Fibroblast of peridontal ligament (primary cell): Measurements from ENCODE around the gene GNPTG.

Experiments
- DNase-seq: peaks from one replicate; pipeline ENCODE4 v3.0.0-alpha.2; 2010; ENCODE audit errors: extremely low read depth

Gene GNPTG

DNA sequence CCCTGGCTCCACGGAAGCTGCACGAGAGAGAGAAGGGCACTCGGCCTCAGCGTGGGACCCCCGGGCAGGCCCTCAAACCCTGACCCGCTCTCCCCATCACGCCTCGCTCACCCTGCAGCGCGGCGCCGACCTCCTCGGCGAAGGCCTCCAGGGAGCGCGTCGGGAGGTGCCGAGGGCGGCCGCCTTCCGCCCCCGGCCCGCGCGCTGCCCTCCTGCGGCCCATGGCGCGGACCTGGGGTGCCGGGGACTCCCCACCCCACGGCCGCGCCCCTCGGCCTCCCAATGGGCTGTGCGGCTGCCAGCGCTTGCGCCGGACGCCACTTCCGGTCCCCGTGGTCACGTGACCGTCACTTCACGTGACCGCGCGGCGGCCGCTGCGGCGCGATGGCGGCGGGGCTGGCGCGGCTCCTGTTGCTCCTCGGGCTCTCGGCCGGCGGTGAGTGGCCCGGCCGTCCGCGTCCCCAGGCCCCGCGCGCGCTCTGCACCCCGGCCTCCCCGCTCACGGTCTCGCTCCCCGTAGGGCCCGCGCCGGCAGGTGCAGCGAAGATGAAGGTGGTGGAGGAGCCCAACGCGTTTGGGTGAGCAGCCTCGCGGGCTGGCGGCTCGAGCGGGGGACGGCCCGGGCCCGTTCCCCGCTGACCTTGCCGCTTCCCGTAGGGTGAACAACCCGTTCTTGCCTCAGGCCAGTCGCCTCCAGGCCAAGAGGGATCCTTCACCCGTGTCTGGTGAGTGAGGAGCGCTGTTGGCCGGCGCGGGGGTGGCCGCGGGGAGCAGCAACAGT is at the start of gene GNPTG, which contains the start of gene TSR3:
Gene GNPTG (plus strand): TSS at position 350 of the 781 bp plus-strand sequence. CDS start 35 bp downstream, at position 385.
Gene TSR3 (minus strand): TSS at position 297 of the 781 bp plus-strand sequence. CDS start 74 bp downstream, at position 223.
- DNase-seq: peak; percentile 80

DNA sequence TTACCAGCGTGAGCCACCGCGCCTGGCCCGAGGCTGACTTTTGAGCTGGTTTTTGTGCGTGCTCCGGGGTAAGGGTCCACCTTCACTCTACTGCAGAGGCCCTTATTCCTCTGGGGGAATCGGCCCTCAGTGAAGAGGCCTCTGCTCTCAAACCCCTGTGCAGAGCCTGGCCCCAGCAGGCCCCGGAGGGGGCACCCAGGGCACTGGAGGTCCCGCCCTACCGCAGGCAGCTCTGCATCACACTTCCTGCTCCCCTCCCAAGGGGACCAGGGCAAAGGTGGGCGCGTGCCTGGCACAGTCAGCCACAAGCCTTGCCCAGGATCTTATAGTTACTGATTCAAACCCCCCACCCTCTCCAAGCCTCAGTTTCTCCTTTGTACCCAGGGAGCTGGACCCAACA is 45.9 kb upstream of the GNPTG start:
- no peak for DNase-seq

DNA sequence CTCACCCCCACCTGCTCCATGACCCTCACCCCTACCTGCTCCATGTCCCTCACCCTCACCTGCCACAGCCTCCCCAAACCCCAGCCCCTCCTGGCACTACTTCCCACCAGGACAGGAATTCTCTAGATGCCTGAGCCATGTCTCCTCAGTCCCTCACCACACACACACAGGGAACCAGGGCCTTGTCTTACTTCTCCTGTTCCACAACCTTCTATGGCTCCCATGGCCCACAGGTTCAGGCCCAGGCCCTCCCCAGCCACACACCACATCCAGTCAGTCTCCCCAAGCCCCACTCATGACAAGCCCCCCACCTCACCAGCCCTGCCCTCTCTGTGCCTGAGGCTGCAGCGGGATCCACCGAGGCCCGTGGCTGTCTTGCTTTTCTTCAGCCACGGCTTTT is 45.4 kb upstream of the GNPTG start:
- no peak for DNase-seq

DNA sequence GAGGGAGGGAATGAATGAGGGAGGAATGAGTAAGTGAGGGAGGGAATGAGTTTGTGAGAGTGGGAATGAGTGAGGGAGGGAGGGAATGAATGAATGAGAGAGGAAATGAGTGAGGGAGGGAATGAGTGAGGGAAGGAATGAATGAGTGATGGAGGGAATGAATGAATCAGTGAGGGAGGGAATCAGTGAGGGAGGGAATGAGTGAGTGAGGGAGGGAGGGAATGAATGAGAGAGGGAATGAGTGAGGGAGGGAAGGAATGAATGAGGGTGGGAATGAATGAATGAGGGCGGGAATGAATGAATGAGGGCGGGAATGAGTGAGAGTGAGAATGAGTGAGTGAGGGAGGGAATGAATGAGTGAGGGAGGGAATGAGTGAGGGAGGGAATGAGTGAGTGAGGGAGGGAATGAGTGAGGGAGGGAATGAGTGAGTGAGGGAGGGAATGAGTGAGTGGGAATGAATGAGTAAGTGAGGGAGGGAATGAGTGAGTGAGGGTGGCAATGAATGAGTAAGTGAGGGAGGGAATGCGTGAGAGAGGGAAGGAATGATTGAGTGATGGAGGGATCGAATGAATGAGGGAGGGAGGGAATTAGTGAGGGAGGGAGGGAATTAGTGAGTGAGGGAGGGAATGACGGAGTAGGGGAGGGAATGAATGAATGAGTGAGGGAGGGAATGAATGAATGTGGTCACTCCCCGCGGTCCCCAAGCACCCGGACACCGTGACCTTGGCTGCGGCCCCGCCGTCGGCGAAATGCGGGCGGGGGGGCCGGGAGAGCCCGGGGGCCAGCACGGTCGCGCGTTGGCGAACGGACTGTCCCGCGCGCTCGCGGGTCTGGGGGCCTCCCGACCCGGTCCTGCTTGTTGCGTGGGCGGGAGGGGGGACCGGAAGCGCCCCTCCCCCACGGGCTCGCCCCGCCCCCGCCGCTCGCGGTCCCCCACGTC is 43.4 kb upstream of the GNPTG start:
- DNase-seq: peak; percentile 4

DNA sequence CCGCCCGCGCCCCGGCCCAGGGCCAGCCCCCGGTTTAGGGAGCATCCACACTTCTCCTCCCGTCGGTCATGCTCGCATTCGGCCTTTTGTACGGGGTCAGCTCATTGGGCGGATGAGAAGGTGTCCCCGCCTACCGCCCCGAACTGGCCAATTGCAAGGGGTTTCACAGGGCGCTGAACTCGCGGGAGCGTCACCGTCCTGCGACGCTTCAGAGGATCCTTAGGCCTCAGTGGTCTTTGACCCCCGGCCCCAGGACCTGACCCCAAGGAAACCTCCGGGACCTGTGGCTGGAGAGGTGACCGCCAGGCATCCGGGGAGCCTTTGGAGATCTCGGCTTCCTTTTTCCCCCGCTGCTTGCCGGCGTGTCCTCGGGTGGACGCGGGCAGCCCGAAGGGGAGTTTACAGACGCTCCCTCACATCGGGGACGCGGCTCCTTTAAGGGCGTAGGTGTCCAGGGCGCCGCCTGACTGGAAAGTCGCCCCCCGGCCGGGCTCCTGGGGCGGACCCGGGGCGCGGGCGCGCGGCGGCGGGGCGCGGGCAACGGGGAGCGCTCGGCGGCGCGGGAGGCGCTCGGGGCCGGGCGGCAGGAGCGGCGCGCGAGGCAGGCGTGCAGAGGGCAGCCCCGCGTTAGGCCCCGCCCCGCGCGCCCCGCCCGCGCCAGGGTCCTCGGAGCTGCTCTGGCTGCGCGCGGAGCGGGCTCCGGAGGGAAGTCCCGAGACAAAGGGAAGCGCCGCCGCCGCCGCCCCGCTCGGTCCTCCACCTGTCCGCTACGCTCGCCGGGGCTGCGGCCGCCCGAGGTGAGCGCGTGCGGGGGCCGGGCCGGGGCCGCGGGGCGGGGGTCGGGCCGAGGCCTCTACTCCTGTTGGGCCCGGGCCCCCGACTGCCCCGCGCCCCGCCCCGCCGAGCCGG is 42.5 kb upstream of the GNPTG start, which contains the start of gene UBE2I:
Gene UBE2I (plus strand): TSS at position 660 of the 909 bp plus-strand sequence. CDS start 4,395 bp downstream, outside the sequence.
- peak; percentile 98 for DNase-seq

DNA sequence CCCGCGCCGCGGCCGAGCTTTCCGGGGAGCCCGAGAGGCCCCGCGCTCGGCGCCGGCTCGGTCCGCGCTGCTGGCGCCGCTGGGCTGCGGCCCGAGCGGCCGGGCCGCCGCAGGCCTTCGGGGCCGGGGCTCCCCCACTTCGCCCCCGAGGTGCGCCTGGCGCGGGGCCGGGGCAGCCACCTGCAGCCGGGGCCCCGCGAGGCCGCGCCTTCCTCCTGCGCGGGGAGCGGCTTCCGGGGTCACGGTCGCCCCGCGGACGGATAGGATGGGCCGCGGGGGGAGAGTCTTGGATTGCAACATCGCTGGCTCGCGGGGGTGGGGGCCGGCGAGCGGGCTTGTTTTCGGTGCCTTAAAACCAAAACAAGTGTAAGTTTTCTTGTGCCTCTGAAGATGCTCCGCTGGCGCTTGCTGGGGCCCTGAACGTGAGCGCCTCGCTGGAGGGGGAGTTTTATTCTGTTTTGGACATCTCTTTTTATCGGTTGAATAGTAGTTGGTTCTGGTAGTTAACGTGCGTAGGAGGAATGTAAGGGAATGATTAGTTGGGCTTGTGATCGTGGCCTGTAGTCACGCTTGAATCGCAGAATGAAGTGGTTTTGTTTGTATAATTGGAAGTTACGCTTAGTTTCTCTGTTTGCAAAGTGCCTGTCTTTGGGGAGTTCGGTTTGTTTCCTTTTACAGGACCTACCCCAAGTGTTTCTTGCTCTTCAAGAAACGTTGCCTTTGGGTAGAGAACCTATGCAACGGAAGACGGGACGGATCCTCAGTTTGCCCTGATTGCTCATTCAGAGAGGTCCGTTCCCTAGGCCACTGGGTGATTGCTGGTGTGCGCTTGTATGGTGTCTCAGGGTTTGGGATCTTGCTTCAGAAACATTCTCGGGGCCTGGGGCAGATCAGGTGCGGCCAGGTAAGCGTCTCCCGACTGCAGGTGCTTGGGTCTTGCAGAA is 41.6 kb upstream of the GNPTG start:
- peak; percentile 64 for DNase-seq

DNA sequence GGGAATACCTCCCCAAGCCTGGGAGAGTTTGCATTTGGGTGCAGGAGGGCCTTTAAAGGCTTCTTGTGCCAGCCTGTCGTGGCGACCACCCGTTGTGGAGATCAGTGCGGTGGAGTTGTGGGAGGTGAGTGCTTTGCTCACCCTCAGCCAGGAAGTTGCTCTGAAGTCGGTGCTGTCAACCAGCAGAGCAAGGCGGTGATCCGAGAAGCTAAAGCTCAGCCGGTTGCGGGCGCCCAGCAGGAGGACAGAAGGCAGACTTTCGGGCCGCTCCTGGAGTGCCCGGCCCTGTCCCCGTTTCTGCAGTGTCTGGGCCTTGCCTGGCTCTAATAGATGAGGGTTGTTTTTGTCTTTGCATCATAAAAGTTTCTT is 40.9 kb upstream of the GNPTG start:
- no peak for DNase-seq

DNA sequence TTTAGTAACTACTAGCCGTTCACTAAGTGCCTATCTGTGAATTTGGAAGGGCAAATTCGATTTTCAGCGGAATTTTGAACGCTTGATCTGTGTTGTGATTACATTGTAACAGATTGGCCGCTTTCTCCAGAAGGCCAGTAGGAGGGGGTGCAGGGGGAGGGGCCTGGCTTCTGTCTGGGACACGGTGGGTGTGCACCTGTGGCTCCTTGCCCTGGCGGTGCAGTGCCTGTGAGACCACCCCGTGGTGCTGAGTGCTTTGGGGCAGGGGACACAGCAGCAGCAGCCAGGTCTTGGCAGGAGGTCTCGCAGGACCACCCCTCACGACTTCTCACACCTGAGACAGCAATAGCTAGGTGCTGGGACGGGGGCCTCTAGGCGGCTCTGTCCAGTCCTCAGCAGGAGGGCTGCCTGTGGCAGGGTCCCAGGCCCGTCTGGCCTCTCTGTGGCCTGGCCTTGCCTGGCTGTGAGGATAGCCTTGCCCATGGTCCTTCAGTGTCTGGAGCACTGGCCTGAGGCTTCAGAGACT is 40.5 kb upstream of the GNPTG start:
- DNase-seq: peak; percentile 4

DNA sequence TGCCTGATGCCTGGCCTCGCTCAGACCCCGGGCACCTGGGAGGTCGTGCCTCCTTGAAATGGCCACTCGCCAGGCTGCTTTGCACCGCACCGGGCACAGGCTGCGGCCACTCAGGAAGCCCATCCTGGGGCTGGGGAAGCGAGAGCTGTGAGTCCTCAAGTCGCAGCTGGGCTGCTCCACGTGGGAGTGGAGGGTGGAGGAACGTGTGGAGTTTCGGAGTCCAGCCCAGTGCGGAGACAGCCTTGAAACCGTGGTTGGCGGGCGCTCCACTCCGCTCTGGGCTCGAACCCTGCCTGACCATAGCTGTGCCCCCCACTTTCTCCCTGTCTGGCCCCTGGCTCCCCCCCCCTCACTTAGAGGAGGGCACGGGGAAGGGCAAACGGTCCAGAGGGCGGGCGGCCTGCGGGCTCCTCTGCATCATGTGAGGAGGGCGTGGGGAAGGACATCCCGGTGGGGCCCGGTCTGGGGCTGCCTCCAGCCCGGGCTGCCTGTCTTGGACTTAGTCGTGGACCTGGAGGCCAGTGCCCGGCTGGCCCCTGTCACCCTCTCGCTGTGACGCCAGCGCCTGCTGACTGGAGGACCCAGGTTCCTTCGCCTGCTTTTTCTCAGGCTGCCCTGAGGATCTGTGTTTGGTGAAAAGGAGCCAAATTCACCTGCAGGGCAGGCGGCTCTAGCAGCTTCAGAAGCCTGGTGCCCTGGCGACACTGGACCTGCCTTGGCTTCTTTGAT is 39.8 kb upstream of the GNPTG start:
- peak; percentile 20 for DNase-seq

DNA sequence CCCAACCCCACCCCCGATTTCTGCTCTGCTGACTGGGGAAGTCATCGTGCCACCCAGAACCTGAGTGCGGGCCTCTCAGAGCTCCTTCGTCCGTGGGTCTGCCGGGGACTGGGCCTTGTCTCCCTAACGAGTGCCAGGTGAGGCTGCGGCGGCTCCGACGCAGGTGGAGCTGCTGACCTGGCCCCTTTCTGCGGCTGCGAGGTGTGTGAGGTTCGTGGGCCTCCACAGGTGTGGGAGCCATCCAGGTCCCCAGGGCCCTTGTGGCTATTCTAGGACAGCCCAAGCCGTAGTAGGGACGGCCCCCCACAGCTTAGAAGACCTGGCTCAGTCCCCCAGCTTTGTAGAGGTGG is 39.3 kb upstream of the GNPTG start:
- DNase-seq: no peak

DNA sequence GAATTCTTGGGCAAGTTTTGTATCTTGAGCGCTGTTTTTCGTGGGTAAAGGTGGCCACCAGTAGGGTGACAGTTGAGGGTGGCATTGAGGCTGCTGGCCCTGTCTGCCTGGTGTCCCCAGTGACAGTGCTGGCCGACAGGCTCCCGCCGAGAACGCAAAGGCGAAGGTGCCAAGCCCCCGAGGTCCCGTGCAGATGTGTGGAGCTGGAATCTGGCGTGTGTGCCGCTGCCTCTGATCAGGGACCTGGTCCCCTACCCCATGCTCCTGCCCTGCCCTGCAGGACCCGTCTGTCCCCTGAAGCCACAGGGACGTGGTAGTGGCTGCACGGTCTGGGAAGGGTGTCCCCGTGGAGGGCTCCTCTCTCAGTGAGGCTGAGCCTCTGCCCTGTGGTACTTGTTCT is 38.8 kb upstream of the GNPTG start:
- DNase-seq: no peak

DNA sequence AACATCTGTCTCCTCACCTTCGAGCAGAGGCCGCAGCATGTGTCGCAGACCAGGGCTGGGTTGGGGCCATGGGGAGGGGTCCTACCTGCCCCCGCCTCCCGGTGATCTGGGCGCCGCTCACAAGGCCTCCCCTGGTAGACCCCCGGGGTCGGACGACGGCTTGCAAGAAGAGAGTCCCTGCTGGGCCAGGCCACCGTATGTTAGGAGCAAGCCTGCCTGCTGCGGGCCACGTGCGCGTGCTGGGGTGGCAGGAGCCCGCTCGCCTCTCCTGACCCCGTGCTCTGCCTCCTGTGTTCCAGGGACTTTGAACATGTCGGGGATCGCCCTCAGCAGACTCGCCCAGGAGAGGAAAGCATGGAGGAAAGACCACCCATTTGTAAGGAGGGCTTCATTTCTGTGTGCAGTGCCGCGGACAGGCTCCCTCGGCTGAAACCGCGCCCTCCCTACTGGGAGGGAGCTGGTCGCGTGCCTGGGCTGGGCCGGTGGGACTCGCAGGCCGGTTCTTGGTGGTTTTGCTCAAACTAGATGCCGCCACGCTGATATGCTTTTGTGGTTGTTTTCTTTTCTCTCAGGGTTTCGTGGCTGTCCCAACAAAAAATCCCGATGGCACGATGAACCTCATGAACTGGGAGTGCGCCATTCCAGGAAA is 37.9 kb upstream of the GNPTG start:
- DNase-seq: no peak

DNA sequence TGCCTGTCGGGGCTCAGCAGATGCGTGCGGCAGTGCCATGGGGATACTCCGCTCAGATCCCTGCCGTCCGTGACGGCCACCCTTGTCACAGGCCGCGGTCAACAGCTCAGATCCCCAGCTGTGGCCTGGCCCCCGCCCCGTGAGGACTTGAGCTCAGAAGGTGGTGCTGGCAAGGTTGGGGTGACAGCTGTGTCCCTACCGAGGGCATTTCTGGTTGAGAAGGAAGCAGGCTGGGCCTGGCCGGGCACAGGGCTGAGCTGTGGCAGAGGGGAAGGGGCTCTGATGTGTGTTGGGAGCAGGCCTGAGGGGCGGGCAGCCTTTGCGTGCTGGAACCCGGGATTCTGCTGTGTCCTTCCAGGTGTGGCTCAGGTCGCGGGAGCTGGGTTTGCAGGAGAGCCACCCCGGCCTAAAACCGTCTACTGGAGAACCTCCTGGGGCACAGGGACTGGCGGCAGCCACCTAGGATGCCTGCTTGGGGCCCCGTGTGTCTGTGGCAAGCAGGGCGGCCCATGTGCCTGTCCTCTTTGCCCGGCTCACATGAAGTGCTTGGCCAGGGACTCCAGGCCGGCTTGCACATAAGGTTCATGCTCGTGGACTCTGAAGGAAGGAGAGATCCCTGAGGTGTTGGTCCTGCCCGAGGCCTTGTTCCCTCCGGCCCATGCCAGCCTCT is 37.2 kb upstream of the GNPTG start:
- no peak for DNase-seq

DNA sequence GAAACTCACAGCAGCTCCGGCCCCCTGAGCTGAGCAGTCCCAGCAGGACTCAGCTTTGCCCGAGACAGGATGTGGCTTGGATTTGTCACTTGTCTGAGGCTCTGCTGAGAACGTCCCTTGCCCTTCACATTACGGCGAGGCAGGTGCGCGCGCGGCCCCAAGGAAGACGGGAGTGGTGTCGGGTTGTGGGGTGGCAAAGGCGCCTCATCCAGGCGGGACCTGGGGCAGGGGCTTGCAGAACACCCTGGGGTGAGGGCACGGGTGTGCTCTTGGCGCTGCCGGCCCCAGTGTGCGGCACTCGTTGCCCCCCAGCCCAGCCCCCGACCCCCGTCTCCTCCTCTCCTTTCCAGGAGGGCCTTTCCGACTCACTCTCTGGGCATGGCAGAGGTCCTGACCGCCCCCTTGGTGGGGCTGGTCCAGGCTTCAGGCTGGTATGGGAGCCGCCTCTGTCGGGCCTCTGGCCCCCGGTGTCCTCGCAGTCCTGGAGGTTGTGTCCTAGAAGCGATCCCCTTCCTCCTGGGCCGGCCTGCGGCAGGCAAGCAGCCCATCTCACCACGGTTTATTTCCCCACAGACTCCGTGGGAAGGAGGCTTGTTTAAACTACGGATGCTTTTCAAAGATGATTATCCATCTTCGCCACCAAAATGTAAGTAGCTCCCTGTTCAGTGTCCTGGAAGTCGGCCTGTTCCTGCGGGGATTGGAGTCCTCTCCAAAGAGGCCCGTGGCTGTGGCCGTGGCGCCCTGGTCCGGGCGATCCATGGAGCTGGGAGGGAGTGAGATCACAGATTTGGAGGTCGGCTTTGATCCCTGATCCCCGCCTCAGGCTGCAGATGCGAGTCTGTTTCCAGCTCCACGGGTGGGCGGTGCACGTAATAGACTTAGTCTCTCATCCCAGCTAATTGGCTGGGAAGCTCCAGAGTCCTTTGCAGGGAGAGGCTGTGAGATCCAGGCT is 36.4 kb upstream of the GNPTG start:
- DNase-seq: no peak

DNA sequence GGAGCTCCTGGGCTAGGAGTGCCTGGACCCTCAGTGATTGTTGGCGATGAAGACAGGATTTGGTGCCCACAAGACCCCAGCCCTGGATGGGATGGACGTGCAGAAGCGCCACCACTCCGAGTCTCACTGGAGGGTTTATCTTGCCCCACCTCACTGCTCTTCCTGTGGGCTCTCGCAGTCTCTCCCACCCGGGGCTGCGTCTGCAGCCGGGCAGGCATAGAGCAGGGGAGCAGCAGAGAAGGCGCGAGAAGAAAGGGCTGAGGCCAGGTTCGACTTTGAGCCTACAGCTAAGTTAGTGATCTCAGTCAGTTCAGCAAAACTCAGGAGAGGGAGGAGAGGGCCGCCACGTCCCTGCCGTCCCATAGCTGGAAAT is 35.7 kb upstream of the GNPTG start:
- DNase-seq: no peak

DNA sequence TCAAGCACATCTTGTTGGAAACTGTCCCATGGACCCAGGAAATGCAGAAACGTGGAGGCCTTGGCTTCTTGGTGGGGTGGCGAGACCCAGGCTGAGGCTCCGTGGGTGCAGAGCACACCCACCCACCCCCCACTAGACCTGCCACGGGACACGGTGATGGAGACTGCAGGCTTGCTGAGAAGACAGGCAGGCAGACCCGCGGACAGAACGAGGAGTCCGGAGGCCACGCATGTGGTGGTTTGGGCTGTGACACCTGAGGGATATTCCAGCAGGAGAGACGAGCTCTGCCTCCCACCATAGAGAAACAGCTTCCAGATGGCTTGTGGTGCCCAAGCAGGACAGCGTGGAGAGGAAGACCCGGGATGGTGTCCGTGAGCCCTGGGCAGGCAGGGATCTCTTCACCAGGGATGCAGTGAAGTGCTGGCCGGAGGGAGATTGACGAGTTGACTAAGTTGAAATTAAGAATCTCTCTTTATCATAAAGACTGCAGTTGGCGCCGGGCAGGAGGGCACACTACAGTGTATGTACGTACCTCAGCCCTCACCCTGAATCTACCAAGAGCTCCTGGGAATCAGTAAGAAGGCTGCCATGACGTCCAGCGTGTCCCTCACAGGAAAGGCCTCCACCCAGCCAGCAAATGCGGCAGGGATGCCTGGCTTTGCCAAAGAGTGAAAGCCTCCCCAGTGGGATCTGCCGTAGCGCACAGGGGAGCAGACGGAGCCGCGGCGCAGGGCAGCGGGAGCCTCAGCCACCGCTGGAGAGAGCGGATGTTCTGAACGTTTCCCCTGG is 34.1 kb upstream of the GNPTG start:
- DNase-seq: no peak

DNA sequence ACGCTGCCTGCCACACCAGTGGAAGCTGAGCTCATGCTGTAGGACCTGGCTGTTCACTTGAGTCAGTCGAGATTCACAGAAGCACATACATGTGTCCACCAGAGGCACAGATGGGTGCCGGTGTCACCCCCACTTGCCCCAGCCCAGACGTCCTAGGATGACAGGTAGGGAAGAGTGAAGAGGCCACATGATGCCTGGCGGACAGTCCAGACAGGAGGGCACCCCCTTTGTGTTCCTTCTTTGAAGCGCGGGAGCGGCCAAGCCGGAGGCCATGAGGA is 33.5 kb upstream of the GNPTG start:
- no peak for DNase-seq
